ENCODE data around the gene PITRM1.
"Not testable (repeated sequence)": the region's sequence is repeated elsewhere in the genome, so short reads cannot be mapped to it uniquely, and the experiment has no call there.

The PITRM1 gene

DNA sequence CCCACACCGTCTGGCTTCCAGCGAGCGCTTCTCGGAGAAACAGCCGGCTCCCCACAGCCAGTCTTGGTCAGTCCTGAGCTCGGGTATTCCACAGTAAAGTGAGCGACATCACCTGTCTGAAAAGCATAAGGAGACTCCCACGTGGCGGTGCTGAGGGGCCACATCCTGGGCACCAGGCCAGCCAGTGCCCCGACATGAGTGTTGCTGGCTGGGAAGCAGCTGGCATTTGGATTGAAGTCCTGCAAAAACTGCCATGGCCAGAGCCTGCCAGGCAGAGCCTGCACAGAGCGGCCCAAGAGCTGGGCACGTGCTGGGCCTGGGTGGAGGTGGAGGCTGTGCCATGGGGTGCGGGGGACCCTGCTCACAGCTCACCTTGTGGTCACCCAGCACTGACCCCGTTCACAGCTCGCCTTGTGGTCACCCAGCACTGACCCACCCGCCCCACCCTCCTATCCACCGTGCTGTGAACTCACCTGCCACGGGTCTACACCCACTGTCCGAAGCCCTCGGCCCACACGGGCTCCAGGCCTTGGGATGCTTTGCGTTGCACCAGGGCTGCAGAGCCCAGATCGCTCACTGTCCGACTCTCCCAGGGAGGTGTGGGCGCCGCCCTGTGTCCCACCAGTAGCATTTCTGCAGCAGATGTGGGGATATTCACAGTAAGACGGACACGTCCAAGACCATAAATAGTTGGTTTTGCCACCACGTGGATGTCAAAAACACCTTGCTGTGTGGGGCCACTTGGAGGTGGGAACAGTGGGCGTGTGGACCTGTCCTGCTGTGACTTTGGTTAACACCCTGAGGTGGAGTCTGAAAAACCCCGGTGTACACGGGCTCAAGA, 48.8 kb downstream of the PITRM1 start:
- no peak for DNase-seq (ENCODE audit: low read depth, low spot score)

DNA sequence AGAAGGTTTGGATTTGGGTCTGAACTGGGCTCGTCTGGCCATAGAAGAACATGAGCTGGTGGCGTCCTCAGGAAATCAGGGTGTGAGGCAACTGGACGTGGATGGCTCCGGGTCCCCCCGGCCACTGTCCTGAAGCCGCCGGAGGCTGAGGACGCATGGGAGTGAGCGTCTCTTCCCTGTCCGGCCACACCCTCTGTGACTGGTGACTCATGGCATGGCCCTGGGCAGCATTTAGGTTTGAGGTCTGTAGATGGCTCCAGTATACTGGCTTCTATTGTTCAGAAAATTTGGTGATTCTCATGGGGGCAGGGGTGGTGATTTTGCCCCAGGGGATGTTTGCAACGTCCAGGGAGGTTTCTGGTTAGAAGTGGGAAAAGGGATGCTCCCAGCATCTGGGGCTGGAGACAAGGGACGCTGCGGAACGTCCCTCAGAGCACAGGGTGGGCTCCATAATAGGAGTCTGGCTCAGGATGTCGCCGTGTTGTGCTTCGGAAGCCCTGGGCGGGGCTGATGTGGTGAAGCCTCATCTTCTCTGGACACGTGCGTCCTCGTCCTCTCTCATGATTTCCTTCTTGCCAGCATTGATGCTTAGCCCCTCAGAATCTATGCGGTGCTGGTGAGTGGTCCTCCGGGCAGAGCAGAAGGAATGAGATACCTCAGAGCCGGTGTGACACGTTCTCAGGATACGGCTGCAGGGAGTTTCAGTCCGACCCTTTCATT, 49.9 kb downstream of the PITRM1 start:
- DNase-seq (ENCODE audit: low read depth, low spot score): no peak

DNA sequence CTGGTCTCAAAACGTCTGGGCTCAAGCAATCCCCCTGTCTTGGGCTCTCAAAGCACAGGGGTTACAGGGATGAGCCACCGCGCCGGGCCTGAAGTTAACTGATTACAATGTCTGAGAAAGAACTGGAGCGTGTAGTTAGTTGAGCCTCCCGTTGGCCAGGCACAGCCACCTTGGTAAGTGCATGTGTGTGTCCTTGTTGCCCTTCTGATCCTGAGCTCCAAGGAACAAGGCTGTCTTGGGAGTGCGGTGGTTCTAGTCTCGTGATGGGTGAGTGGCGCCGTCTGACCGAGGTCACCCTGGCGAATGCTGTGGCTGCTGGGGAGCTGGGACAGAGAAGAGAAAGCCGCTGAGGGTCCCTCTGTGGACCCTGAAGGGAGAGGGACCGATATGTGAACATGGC, 50.5 kb downstream of the PITRM1 start:
- no peak for DNase-seq (ENCODE audit: low read depth, low spot score)

DNA sequence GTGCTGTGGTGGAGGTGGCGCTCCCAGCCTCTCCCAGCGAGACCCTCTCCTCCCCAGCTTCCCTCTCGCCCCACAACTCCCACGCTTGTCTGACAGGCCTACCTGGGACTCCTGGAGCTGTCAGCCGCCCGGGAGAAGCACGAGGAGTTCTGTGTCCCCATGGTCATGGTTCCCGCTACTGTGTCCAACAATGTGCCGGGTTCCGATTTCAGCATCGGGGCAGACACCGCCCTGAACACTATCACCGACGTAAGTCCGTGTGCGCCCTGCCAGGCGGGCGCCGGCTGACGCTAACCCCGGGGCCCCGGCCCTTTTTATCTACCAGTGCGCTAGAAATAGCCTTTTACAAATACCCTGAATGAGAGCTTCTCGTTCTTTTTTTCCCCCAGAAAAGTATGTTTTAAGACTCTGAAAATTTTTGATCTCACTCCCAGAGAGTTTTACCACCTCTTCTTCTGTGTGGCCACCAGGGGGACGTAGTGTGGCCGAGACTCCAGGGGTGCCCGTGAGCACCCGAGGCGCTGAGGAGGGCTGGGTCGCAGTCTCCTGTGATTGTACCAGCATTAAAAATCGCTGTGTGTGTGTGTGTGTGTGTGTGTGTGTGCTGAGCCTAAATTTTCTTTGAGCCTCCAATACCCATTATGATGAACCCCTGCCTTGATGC, 52.7 kb downstream of the PITRM1 start:
- DNase-seq (ENCODE audit: low read depth, low spot score): no peak

DNA sequence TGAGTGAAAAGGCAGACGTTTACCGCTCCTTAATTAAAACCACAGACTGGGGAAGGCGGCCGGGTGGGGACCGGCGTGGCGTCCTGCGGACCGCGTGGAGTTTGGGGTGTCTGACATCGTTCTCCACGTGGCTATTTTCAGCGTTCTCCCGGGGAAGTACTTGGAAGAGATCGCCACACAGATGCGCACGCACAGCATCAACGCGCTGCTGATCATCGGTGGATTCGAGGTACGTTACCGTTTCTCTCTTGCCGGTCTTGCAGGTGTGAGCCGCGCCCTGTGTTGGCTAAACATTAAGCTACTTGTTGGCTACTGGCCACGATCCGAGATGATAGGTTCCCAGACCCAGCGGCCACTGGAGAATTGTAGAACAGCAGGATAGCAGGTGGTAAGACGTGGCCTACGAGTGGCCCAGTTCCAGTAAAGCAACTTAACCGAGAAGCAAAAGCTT, 53.9 kb downstream of the PITRM1 start:
- no peak for DNase-seq (ENCODE audit: low read depth, low spot score)

DNA sequence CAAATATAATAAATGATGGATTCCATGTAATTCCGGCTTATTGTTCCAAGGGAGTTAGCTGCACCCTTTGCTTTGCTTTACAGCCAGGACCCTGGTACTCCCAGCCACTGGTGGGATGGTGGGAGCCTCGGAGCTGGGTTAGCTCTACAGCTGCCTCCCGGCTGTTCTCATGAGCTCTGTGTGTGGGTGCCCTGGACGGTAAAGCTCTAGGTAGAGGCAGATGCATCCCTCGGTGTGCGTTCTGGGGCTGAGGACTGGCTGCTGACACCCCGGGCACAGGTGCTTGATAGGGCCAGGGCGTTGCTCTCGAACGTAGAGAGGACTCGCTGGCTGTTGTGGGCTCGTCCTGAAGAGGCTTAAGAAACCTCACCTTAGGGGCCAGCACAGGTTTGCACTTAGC, 55.1 kb downstream of the PITRM1 start:
- no peak for DNase-seq (ENCODE audit: low read depth, low spot score)

DNA sequence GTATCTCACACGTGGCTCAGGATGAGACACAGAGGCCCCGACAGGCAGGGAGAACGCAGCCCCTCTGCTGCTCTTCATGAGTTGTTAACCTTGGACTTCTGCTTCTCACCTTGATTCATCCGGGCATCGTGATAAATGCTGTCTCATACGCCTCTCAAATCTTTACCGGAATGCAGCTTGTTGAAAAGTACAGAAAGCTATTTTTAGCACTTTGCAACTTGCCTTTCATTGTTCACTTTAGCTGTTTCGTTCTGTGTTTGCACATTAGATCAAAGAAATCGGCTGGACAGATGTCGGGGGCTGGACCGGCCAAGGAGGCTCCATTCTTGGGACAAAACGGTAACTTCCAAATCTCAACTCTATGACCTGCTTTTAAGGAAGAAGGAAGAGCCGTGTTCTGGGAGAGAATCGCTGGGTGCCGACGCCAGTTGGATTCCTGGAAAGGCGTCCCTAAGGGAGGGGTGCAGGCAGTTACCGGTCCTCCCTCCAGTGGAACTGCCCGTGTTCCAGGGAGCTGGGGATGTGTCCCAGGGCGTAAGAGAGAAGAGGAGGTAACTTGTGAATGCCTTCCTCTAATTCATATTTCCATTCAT, 56.0 kb downstream of the PITRM1 start:
- no peak for DNase-seq (ENCODE audit: low read depth, low spot score)

DNA sequence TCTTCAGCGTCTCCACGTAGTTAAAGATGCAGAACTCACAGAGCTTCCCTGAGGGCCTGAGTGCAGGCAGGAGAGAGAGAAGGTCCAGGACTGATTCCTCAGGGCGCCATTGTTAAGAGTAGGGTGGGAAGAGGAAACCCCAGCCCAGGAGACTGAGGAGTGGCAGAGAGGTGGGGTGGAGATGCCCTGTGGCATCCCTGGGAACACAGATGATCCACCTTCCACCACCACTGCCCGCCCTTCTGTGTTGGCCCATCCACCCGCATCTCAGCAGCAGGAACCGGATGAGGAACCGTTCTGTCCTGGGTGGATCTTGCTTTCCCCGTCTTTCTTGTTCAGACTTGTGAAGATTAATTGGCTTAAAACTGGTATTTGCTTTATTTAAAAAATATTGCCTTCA, 56.9 kb downstream of the PITRM1 start:
- DNase-seq (ENCODE audit: low read depth, low spot score): no peak

DNA sequence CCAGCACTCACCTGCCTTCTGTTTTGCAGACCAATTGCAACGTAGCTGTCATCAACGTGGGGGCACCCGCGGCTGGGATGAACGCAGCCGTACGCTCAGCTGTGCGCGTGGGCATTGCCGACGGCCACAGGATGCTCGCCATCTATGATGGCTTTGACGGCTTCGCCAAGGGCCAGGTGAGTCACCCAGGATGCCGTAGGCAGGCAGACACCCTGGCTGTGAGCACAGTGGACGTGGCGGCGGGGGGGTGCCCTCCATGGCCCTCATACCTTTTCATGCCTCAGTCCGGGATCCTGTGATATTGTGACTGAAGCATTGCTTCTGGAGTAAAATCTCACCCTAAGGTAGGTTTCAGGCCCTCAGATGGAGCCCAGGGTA, 59.2 kb downstream of the PITRM1 start:
- DNase-seq (ENCODE audit: low read depth, low spot score): no peak

DNA sequence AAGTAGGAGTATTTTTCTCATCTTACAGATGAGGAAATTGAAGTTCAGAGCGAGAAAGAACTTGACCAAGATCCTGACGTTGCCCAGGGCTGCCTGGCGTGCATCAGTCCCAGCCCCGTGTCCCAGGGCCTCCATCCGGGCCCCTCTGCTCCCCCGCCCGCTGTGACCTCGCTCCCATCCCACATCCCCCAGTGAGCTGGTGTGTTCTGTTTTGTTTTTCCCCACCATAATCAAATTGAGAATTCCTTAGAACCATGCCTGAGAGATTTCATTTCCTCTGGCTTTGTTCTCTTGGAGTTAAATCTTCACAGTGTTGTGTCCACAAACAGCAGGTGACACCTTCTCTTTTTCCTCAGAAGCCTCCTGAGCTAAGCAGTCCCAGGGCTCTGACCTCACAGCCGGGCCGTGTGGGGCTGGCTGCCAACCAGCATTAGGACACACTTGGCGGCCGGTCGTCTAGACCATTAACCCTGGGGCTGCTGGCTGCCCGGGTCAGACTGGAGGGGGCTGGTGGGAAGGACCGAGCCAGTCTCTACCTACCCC, 60.9 kb downstream of the PITRM1 start:
- no peak for DNase-seq (ENCODE audit: low read depth, low spot score)

DNA sequence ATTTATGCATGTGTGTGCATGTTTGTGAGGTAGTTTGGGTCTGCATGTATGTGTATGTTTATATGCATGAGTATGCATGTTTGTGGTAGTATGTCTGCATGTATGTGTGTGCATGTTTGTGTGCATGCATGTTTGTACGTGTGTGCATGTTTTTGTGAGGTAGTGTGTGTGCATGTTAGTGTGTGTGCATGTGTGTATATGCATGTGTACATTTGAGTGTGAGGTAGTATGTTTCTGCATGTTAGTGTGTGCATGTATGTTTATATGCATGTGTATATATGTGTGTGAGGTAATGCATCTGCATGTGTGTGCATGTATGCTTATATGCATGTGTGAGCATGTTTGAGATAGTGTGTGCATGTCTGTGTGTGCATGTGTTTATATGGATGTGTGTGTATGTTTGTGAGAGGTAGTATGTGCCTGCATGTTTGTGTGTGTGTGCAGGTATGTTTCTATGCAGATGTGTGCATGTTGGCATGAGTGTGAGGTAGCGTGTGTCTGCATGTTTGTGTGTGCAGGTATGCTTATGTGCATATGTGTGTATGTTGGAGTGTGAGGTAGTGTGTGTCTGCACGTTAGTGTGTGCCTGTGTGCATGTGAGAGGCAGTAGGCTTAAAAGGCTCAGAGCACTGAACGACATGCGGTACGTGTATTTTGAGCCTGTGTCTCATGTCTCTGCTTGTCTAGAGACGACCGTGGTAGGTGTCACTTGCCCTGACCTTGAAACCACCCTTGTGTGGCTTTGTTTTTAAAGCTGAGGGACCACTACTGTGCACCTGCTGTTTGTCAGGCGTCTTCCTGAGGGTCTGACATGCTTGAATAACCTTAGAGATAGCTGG, 61.6 kb downstream of the PITRM1 start:
- DNase-seq (ENCODE audit: low read depth, low spot score): no peak

DNA sequence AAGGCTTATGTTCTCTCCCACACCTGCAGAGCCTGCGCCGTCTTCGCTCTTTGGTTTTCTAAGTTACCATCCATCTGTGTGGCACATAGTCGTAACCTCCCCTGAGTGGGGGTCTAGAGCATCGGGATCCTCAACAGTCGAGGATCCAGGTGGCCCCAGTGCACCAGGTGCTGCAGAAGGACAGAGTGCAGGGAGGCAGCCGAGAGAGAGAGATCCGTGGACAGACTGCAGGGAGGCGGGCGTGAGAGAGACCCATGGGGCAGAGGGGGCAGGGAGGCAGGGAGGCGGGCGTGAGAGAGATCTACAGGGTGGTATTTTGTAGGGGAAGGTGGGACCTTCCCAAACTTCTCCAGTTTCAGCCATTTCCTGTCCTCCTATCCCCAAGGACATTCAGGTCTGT, 62.9 kb downstream of the PITRM1 start:
- DNase-seq (ENCODE audit: low read depth, low spot score): no peak

DNA sequence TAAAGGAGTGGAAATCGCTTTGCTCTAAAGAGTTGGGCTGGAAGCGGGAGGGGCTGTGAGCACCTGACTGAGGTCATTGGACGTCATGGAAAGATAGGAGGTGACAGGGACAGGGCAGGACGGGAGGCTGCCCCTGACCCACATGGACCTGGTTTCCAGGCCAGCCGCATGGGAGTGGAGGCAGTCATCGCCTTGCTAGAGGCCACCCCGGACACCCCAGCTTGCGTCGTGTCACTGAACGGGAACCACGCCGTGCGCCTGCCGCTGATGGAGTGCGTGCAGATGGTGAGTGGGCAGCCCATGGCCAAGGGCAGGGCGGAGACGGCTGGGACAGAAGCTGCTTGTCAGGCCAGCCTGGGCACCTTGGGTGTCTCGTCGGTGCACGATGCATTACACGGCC, 63.4 kb downstream of the PITRM1 start:
- DNase-seq (ENCODE audit: low read depth, low spot score): no peak

DNA sequence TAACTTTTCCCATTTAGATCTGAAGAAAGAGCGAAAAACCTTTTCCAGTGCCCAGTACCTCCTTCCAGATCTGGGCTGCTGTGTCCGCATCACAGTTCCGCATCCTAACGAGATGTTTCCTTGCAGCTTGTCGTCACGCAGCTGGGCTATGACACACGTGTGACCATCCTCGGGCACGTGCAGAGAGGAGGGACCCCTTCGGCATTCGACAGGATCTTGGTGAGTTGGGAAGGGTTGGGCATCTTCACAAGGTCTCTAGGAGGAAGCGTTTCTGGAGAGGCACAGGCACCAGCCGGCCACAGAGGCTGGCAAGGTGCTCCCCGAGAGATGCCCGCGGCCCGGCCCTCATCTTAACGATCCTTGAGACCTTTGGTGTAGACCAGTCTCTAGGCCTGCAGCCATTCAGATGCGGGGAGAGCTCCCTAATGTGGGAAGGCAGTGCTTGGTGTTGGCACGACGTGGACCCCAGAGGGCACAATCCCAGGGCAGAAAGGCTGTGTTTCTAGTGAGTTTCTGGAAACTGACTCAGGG, 63.9 kb downstream of the PITRM1 start:
- no peak for DNase-seq (ENCODE audit: low read depth, low spot score)

DNA sequence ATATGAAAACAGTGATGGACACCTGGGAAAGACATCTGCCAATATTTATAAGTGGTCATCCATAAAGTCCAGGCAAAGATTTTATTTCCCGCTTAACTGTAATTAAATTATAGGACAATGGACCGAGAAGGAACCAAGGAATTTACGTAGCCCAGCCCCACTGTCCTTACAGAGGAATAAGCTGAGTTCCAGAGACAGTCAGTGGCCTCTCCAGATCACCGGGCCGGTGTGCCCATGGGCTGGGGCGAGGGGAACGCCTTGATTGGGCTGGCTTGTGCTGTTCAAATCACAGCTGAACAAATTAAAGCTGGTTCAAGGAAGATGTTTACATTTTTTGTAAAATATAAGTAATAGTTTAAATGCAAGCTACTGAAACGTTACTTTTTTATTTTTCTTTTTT, 64.5 kb downstream of the PITRM1 start:
- DNase-seq (ENCODE audit: low read depth, low spot score): no peak

DNA sequence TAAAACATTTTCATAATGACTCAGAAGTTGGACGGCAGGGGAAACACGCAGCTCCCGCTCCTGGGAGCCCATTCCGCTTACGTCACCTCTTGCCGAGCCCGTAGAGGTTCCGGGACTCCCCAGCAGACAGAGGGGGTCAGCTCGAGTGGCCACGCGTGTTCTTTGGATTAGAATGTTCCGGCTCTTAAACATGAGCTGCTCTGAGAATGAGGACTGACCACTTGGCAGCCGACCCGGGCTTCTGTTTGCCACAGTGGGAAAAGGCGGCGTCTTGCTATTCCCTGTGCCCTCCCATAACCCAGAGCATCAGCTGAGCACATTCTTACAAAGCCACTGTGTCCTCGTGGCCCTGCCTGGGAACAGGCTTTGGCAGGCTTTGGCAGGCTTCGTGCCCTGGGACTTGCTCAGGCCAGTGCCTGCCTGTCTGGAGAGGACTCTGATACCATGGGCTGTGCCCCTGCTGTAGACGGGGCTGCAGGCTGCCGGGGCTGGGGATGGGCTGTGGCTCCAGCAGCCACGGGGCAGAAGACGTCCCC, 65.1 kb downstream of the PITRM1 start:
- DNase-seq (ENCODE audit: low read depth, low spot score): peak; percentile 87

DNA sequence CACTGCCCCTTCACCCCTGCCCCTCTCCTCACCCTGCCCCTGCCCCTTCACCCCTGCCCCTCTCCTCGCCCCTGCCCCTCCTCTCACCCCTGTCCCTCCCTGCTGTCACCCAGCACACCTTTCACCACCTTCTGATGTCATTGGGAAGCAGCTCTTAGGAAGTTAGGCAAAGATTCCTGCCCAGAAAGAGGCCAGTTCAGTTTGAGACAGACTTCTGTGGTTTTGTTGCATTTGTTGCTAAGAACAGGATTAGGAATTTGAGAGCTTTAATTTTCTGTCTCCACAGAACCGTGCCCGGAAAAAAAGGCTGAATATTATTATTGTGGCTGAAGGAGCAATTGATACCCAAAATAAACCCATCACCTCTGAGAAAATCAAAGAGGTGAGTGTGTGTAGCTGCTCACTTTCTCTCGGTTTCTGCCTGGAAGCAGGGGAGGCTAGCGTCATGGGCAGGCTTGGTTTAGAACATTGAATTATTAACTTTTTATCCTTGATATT, 65.6 kb downstream of the PITRM1 start:
- no peak for DNase-seq (ENCODE audit: low read depth, low spot score)

DNA sequence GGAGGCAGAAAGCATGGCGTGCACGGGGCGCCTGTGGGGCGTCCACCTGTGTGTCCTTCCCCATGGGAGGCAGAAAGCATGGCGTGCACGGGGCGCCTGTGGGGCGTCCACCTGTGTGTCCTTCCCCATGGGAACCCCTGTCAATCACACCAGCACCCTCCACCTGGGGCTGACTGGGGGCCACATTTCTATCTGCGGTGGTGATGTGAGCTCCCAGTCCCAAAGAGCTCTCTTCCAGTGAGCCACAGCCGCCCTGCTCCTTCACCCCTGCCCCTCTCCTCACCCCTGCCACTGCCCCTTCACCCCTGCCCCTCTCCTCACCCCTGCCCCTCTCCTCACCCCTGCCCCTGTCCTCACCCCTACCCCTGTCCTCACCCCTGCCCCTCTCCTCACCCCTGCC, 66.3 kb downstream of the PITRM1 start:
- DNase-seq (ENCODE audit: low read depth, low spot score): not testable (repeated sequence)

DNA sequence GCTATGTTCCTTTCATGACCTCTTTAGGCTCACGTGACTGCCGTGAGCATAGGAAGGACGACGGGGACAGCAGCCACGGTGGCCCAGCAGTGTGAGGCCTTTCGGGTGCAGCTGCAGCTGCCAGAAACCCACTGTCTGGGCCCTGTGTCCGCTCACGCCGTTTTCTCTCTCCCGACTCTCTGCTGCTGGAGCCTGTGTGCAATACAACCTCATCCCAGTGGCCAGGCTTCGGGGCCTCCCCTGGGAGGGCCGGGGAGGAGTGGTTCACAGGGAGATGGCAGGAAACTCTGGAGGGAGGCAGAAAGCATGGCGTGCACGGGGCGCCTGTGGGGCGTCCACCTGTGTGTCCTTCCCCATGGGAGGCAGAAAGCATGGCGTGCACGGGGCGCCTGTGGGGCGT, 66.7 kb downstream of the PITRM1 start:
- no peak for DNase-seq (ENCODE audit: low read depth, low spot score)

DNA sequence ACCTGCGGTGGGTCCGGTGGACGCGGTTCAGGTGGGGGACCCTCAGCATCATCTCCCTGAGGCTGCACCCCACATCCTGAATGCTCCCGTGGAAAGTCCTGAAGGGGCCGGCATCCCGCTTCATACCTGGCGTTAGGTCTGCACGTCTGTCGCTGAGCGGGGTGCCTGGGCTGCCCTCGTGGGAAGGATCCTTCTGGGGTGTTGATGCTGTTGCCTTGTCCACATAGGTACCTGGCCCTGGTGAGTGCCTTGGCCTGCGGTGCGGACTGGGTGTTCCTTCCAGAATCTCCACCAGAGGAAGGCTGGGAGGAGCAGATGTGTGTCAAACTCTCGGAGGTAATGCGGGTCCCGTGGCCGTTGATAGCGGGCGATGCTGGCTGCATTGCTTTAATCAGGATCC, 67.4 kb downstream of the PITRM1 start:
- DNase-seq (ENCODE audit: low read depth, low spot score): no peak

Measured in brain pericyte (primary cell).